ENCODE results near the gene STAP2.

STAP2 gene

GRCh38 chr19:4366666-4367335, 28.2 kb upstream of the STAP2 start:
- no peak overlapping the region for H3K4me3 ChIP-seq (ENCODE audit: low read length)

GRCh38 chr19:4365791-4366665, 27.4 kb upstream of the STAP2 start:
- TF ChIP-seq ZNF274 (IDR thresholded peaks at IDR 0.05; ENCODE audit: low read depth, low read length) = no peak
- no peak overlapping the region for H3K4me3 ChIP-seq (ENCODE audit: low read length)

More at GRCh38 chr19:4366666-4367335, 28.2 kb upstream of the STAP2 start:
- TF ChIP-seq ZNF274 (IDR thresholded peaks at IDR 0.05; ENCODE audit: low read depth, low read length) = no peak

- no peak overlapping the region for H3K4me3 ChIP-seq (ENCODE audit: low read length)
- TF ChIP-seq ZNF274 (IDR thresholded peaks at IDR 0.05; ENCODE audit: low read depth, low read length) = no peak
Observed at GRCh38 chr19:4365341-4365740, 26.7 kb upstream of the STAP2 start.

GRCh38 chr19:4363571-4364304, 25.1 kb upstream of the STAP2 start:
- no peak overlapping the region for H3K4me3 ChIP-seq (ENCODE audit: low read length)
- no peak for TF ChIP-seq ZNF274 (IDR thresholded peaks at IDR 0.05; ENCODE audit: low read depth, low read length)

GRCh38 chr19:4362831-4363545, 24.4 kb upstream of the STAP2 start:
- no peak overlapping the region for H3K4me3 ChIP-seq (ENCODE audit: low read length)
- no peak for TF ChIP-seq ZNF274 (IDR thresholded peaks at IDR 0.05; ENCODE audit: low read depth, low read length)

- no peak for TF ChIP-seq ZNF274 (IDR thresholded peaks at IDR 0.05; ENCODE audit: low read depth, low read length)
- no peak overlapping the region for H3K4me3 ChIP-seq (ENCODE audit: low read length)
Observed at GRCh38 chr19:4362101-4362828, 23.6 kb upstream of the STAP2 start.

GRCh38 chr19:4361152-4362046, 22.8 kb upstream of the STAP2 start:
- H3K4me3 ChIP-seq (ENCODE audit: low read length) = no peak overlapping the region
- TF ChIP-seq ZNF274 (IDR thresholded peaks at IDR 0.05; ENCODE audit: low read depth, low read length) = no peak

- no peak overlapping the region for H3K4me3 ChIP-seq (ENCODE audit: low read length)
- no peak for TF ChIP-seq ZNF274 (IDR thresholded peaks at IDR 0.05; ENCODE audit: low read depth, low read length)
Observed at GRCh38 chr19:4360641-4361151, 22.1 kb upstream of the STAP2 start.

GRCh38 chr19:4360081-4360569, 21.5 kb upstream of the STAP2 start:
- TF ChIP-seq ZNF274 (IDR thresholded peaks at IDR 0.05; ENCODE audit: low read depth, low read length) = no peak
- no peak overlapping the region for H3K4me3 ChIP-seq (ENCODE audit: low read length)

- TF ChIP-seq ZNF274 (IDR thresholded peaks at IDR 0.05; ENCODE audit: low read depth, low read length) = no peak
- H3K4me3 ChIP-seq (ENCODE audit: low read length) = no peak overlapping the region
Observed at GRCh38 chr19:4359627-4360000, 21.0 kb upstream of the STAP2 start.

- TF ChIP-seq ZNF274 (IDR thresholded peaks at IDR 0.05; ENCODE audit: low read depth, low read length) = no peak
- no peak overlapping the region for H3K4me3 ChIP-seq (ENCODE audit: low read length)
Observed at GRCh38 chr19:4358709-4359626, 20.3 kb upstream of the STAP2 start.

Measured in GM08714 (cell line).